AG04450 (cell line): Measurements from ENCODE around the gene CD70. TPM values are rescaled to one million over a fixed set of nuclear protein-coding genes. Genes with fewer than 3 reads are reported as not detected.
"Not testable (repeated sequence)": the region's sequence is repeated elsewhere in the genome, so short reads cannot be mapped to it uniquely, and the experiment has no call there.

ENCODE experiments used
- CTCF ChIA-PET: fragments of 300-600, 350-600 bp; formaldehyde crosslinking; extraction: SDS; loops from one replicate; lab custom pipeline; 2022; ENCODE audit warnings: antibody characterized with exemption, inconsistent platforms; lab: Charles Lee
- POLR2A ChIA-PET: fragments of 350-600 bp; formaldehyde crosslinking; extraction: SDS; loops from one replicate; lab custom pipeline; 2021; ENCODE audit warnings: antibody characterized with exemption, inconsistent platforms; lab: Yijun Ruan, JAX
- DNase-seq: peaks from one replicate; pipeline ENCODE4 v3.0.0-alpha.2; 2011; ENCODE audit warnings: low read depth, low spot score
- H3K27ac ChIP-seq: one replicate; pipeline ENCODE4 v1.5.1; 2012; ENCODE audit warnings: low read depth, low read length, control low read depth
- H3K27me3 ChIP-seq: one replicate; pipeline ENCODE4 v1.6.0; 2012; ENCODE audit warnings: low read length; ENCODE audit not compliant: control insufficient read depth, insufficient read depth
- H3K4me3 ChIP-seq: 2 replicates; pipeline ENCODE4 v1.5.1; 2011; ENCODE audit warnings: mild to moderate bottlenecking, low read depth, low read length, control low read depth
- H3K9me3 ChIP-seq: 2 replicates; pipeline ENCODE4 v1.5.1; 2012; ENCODE audit warnings: low read length; ENCODE audit not compliant: control insufficient read depth, insufficient read depth
- polyA plus RNA-seq: library from polyadenylated mRNA; depleted of rRNA; stranded (reverse); fragments of >200 nt; gene quantifications from 2 replicates; pipeline ENCODE4 v1.2.3, GENCODE V29; 2011
- TF ChIP-seq, protein P1 (sequence below): IDR thresholded peaks from 2 replicates; pipeline ENCODE4 v1.5.1; 2011; ENCODE audit warnings: low read depth, low read length, control low read depth, inconsistent platforms

CD70 gene
- polyA plus RNA-seq, 1 experiment = not detected

GRCh38 chr19:6610934-6611852 is 20.2 kb upstream of the CD70 start:
- Histone ChIP-seq H3K4me3 (no peak overlapping the region), H3K27me3 (no peaks in the 10 kb centered on the region), H3K9me3 (no peaks in the 10 kb centered on the region), H3K27ac (no peak overlapping the region)
- no peak for DNase-seq
- CTCF ChIA-PET = interaction anchor here (0.5 kb wide), 1 partner anchor 251 kb away, joined by 3 read pairs; no protein-coding TSS in a partner anchor
- TF ChIP-seq, protein P1, sequence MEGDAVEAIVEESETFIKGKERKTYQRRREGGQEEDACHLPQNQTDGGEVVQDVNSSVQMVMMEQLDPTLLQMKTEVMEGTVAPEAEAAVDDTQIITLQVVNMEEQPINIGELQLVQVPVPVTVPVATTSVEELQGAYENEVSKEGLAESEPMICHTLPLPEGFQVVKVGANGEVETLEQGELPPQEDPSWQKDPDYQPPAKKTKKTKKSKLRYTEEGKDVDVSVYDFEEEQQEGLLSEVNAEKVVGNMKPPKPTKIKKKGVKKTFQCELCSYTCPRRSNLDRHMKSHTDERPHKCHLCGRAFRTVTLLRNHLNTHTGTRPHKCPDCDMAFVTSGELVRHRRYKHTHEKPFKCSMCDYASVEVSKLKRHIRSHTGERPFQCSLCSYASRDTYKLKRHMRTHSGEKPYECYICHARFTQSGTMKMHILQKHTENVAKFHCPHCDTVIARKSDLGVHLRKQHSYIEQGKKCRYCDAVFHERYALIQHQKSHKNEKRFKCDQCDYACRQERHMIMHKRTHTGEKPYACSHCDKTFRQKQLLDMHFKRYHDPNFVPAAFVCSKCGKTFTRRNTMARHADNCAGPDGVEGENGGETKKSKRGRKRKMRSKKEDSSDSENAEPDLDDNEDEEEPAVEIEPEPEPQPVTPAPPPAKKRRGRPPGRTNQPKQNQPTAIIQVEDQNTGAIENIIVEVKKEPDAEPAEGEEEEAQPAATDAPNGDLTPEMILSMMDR = no peak
- POLR2A ChIA-PET = interaction anchor here (0.7 kb wide), 1 partner anchor 208 kb away, joined by 6 read pairs; no protein-coding TSS in a partner anchor

DNA sequence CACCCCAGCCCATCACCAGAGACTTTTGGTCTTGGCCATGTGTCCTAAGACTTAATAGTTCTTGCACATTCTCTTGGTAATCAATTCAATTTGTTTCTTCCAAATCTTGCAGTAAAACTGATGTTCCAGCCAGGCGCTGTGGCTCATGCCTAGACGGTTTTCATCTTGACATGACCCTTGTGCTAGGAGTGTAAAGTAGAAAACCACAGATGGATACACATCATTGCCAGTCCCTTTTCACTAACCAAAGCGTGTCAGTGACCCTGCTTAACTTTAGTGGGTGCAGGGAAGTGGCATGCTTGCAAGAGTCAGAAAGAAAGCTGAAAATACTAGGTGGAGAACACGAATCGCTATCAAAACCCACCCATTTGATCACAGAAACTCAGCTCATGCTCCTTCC is 18.0 kb upstream of the CD70 start:
- no peak for DNase-seq
- TF ChIP-seq, protein P1 = no peak
- H3K4me3 ChIP-seq = no peak overlapping the region
- POLR2A ChIA-PET = no interaction called here
- no peaks in the 10 kb centered on the region for H3K27me3 ChIP-seq
- CTCF ChIA-PET = interaction anchor here (0.6 to 1.2 kb wide), 3 partner anchors 21 to 173 kb away, joined by 3 to 5 read pairs (median 4); no protein-coding TSS in a partner anchor
- H3K9me3 ChIP-seq = no peaks in the 10 kb centered on the region
- H3K27ac ChIP-seq = no peak overlapping the region

DNA sequence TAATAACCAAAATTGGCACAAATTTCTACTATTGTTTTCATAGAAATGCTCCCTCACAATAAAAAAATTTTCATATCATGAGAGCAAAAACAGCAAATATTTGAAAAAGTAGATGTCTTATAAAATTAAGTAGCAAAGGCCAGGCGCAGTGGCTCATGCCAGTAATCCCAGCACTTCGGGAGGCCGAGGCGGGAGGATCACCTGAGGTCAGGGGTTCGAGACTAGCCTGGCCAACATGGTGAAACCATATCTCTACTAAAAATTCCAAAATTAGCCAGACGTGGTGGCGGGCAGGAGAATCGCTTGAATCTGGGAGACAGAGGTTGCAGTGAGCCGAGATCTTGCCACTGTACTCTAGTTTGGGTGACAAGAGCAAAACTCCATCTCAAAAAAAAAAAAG is 17.2 kb upstream of the CD70 start:
- POLR2A ChIA-PET = not testable (repeated sequence)

GRCh38 chr19:6606276-6607070 is 15.5 kb upstream of the CD70 start:
- H3K4me3 ChIP-seq, CTCF ChIA-PET, H3K27me3 ChIP-seq, H3K9me3 ChIP-seq, POLR2A ChIA-PET, DNase-seq, H3K27ac ChIP-seq: not testable (repeated sequence)

More for the DNA sequence above, 17.2 kb upstream of the CD70 start:
- not testable (repeated sequence) for H3K4me3 ChIP-seq, H3K9me3 ChIP-seq, H3K27ac ChIP-seq, DNase-seq, H3K27me3 ChIP-seq
- CTCF ChIA-PET = interaction anchor here (1.2 kb wide), 1 partner anchor 24 kb away, joined by 5 read pairs; no protein-coding TSS in a partner anchor

GRCh38 chr19:6604906-6605305 is 14.0 kb upstream of the CD70 start:
- ChIA-PET CTCF (no interaction called here), POLR2A (no interaction called here)
- TF ChIP-seq, protein P1 = no peak
- H3K27me3 ChIP-seq = no peaks in the 10 kb centered on the region
- no peak for DNase-seq
- no peak overlapping the region for H3K4me3 ChIP-seq
- H3K9me3 ChIP-seq = no peaks in the 10 kb centered on the region
- H3K27ac ChIP-seq = no peak overlapping the region
